Keratinocyte (primary cell): ENCODE data around the gene NHLRC3.
A peak's percentile ranks its signal among the peaks of the same experiment; 100 is the strongest.

ENCODE experiments used
- EZH2 ChIP-seq: IDR thresholded peaks from one replicate; pipeline ENCODE4 v1.6.1; 2012; ENCODE audit warnings: inconsistent platforms, mild to moderate bottlenecking, low read length, moderate library complexity
- TF ChIP-seq, protein P1 (sequence below), 3 experiments: IDR thresholded peaks in 1 of 3; conservative IDR thresholded peaks in 1 of 3; optimal IDR thresholded peaks in 1 of 3; 2 replicates in 2 of 3; 3 replicates in 1 of 3; pipeline versions ENCODE3 to v1.5.1; 2011; ENCODE audit warnings: low read length in 3 of 3, mild to moderate bottlenecking in 3 of 3, moderate library complexity in 2 of 3, control low read depth in 1 of 3, inconsistent platforms in 1 of 3; ENCODE audit not compliant: insufficient read depth in 2 of 3; ENCODE audit errors: extremely low read depth in 1 of 3

DNA sequence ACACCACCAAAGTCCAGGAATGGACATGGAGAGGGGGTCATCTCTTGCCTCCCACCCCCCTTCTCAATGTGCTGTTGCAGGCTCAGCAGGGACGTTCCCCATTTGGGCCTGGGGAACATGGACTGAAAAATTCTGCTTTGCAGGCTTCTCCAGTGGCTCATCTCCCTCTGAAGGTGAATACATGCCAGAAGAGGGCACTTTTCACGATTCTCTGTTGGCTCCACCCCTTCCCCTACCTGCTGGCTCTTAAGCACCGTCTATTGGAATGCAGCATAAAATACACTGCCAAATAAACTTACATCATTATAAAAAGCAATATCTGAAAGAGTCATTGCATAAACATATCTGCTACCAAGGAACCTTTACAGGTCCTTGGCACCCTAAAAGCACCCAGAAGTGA, 35.7 kb downstream of the NHLRC3 start:
- TF ChIP-seq, protein P1, sequence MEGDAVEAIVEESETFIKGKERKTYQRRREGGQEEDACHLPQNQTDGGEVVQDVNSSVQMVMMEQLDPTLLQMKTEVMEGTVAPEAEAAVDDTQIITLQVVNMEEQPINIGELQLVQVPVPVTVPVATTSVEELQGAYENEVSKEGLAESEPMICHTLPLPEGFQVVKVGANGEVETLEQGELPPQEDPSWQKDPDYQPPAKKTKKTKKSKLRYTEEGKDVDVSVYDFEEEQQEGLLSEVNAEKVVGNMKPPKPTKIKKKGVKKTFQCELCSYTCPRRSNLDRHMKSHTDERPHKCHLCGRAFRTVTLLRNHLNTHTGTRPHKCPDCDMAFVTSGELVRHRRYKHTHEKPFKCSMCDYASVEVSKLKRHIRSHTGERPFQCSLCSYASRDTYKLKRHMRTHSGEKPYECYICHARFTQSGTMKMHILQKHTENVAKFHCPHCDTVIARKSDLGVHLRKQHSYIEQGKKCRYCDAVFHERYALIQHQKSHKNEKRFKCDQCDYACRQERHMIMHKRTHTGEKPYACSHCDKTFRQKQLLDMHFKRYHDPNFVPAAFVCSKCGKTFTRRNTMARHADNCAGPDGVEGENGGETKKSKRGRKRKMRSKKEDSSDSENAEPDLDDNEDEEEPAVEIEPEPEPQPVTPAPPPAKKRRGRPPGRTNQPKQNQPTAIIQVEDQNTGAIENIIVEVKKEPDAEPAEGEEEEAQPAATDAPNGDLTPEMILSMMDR (optimal IDR thresholded peaks at IDR 0.05 in 1 of 3, IDR thresholded peaks at IDR 0.05 in 1 of 3, conservative IDR thresholded peaks at IDR 0.05 in 1 of 3; ENCODE audit: extremely low read depth in 1 of 3, insufficient read depth in 2 of 3, low read length in 3 of 3): peak in 1 of 3 experiments; percentile 33
- TF ChIP-seq EZH2: no peak
